Keratinocyte (primary cell): Measurements from ENCODE around the gene OR8D4. TPM values are rescaled to one million over a fixed set of nuclear protein-coding genes. Genes with fewer than 3 reads are reported as not detected.

Experiments used
- DNase-seq: peaks from one replicate; pipeline ENCODE4 v3.0.0-alpha.2; 2011; ENCODE audit warnings: low read depth, missing footprints, low spot score
- FAIRE-seq: peaks from 2 replicates; lab custom pipeline; 2011; peaks lifted over from hg19 to GRCh38; lab: Jason Lieb, UNC
- H2AFZ ChIP-seq: 2 replicates; pipeline ENCODE4 v1.6.0; 2012; ENCODE audit warnings: low read length, control low read depth, inconsistent platforms; ENCODE audit not compliant: control insufficient read depth
- H3K27ac ChIP-seq: 2 replicates; pipeline ENCODE4 v1.5.1; 2011; ENCODE audit warnings: low read length; ENCODE audit not compliant: control insufficient read depth, insufficient read depth
- H3K27me3 ChIP-seq: 3 replicates; pipeline ENCODE4 v1.6.0; 2011; ENCODE audit warnings: low read length; ENCODE audit not compliant: control insufficient read depth, insufficient read depth; ENCODE audit errors: extremely low read depth
- H3K36me3 ChIP-seq, 2 experiments: 2 replicates in 1 of 2; 3 replicates in 1 of 2; pipeline ENCODE4 v1.5.1; 2011; ENCODE audit warnings: low read length in 2 of 2, mild to moderate bottlenecking in 1 of 2; ENCODE audit not compliant: control insufficient read depth in 2 of 2, insufficient read depth in 2 of 2; ENCODE audit errors: extremely low read depth in 1 of 2
- H3K4me1 ChIP-seq: 3 replicates; pipeline ENCODE4 v1.5.1; 2011; ENCODE audit warnings: low read length; ENCODE audit not compliant: control insufficient read depth, insufficient read depth; ENCODE audit errors: extremely low read depth
- H3K4me2 ChIP-seq: 3 replicates; pipeline ENCODE4 v1.6.0; 2011; ENCODE audit warnings: low read depth, low read length; ENCODE audit not compliant: control insufficient read depth, insufficient read depth; ENCODE audit errors: extremely low read depth
- H3K4me3 ChIP-seq, 3 experiments: fragments of 200-600 bp in 1 of 3; sonication (generic) in 1 of 3; 2 replicates in 2 of 3; 3 replicates in 1 of 3; pipeline ENCODE4 v1.5.1; 2011 to 2016; ENCODE audit warnings: low read length in 3 of 3, mild to moderate bottlenecking in 3 of 3, control low read depth in 2 of 3, inconsistent platforms in 1 of 3, low read depth in 1 of 3, mixed read lengths in 1 of 3, mixed run types in 1 of 3, moderate library complexity in 1 of 3; ENCODE audit not compliant: control insufficient read depth in 2 of 3, insufficient read depth in 2 of 3; ENCODE audit errors: extremely low read depth in 1 of 3
- H3K79me2 ChIP-seq: 2 replicates; pipeline ENCODE4 v1.6.0; 2012; ENCODE audit warnings: low read length; ENCODE audit not compliant: control insufficient read depth, insufficient read depth
- H3K9ac ChIP-seq: 3 replicates; pipeline ENCODE4 v1.6.0; 2011; ENCODE audit warnings: low read length; ENCODE audit not compliant: control insufficient read depth, insufficient read depth; ENCODE audit errors: extremely low read depth
- H3K9me1 ChIP-seq: 3 replicates; pipeline ENCODE4 v1.6.0; 2011; ENCODE audit warnings: low read length; ENCODE audit not compliant: control insufficient read depth, insufficient read depth; ENCODE audit errors: extremely low read depth
- H3K9me3 ChIP-seq: 2 replicates; pipeline ENCODE4 v1.5.1; 2012; ENCODE audit warnings: low read depth, low read length; ENCODE audit not compliant: control insufficient read depth
- H4K20me1 ChIP-seq: 3 replicates; pipeline ENCODE4 v1.6.0; 2011; ENCODE audit warnings: low read length; ENCODE audit not compliant: control insufficient read depth, insufficient read depth; ENCODE audit errors: extremely low read depth
- EZH2 ChIP-seq: IDR thresholded peaks from one replicate; pipeline ENCODE4 v1.6.1; 2012; ENCODE audit warnings: inconsistent platforms, mild to moderate bottlenecking, low read length, moderate library complexity
- dilution Hi-C: fragments of 300-500 bp; cut with MboI; formaldehyde crosslinking; loops from one replicate; pipeline ENCODE4 v1.7.0; 2020; ENCODE audit warnings: low sequenced_read_pairs; ENCODE audit not compliant: extremely low pct_ligation_motif_present
- polyA plus RNA-seq, 5 experiments: library from polyadenylated mRNA; depleted of rRNA in 3 of 5; stranded (reverse) in 3 of 5; stranded (forward) in 1 of 5; unstranded in 1 of 5; fragments of >200 nt; gene quantifications; 1 replicate in 1 of 5; 2 replicates in 3 of 5; 3 replicates in 1 of 5; pipeline versions ENCODE4 v1.2.1 to v1.2.3, GENCODE V29; 2011 to 2012; ENCODE audit warnings: missing spikeins in 2 of 5, low read depth in 1 of 5, low replicate concordance in 1 of 5
- TF ChIP-seq, protein P1 (sequence below), 3 experiments: IDR thresholded peaks in 1 of 3; conservative IDR thresholded peaks in 1 of 3; optimal IDR thresholded peaks in 1 of 3; 2 replicates in 2 of 3; 3 replicates in 1 of 3; pipeline versions ENCODE3 to v1.5.1; 2011; ENCODE audit warnings: low read length in 3 of 3, mild to moderate bottlenecking in 3 of 3, moderate library complexity in 2 of 3, control low read depth in 1 of 3, inconsistent platforms in 1 of 3; ENCODE audit not compliant: insufficient read depth in 2 of 3; ENCODE audit errors: extremely low read depth in 1 of 3

The OR8D4 gene
- polyA plus RNA-seq, 1 donor (not counting 4 experiments of a cell fraction or from before 2014, with no cell fraction given) = not detected

DNA sequence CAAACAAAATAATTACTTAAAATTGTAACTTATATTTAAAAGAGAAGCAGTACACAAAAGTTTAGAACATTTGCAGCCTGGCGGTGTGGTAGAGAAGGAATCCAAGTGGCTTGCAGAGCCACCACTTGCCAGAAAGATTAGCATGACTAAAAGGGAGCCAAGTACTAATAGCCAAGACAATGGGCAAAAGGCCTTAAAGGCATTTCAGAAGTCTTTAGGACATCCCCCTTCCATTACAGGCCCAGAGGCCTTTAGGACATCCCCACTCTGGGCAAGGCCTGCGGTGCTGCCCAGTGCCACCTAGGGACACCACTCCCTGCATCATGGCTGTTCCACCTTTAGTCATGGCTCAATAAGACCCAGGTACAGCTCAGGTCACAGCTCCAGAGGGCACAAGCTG is 48.9 kb upstream of the OR8D4 start:
- no peaks in the 10 kb centered on the region for H3K9me3 ChIP-seq
- H3K4me2 ChIP-seq = no peak overlapping the region
- H3K4me1 ChIP-seq = no peaks in the 10 kb centered on the region
- H3K9ac ChIP-seq = no peak overlapping the region
- H3K79me2 ChIP-seq = no peaks in the 10 kb centered on the region
- H3K36me3 ChIP-seq = no peaks in the 10 kb centered on the region
- H3K27me3 ChIP-seq = no peaks in the 10 kb centered on the region
- dilution Hi-C loops = no loop called here
- H3K4me3 ChIP-seq = no peak overlapping the region
- no peak overlapping the region for H2AFZ ChIP-seq
- no peak overlapping the region for H3K27ac ChIP-seq
- TF ChIP-seq EZH2 = no peak
- TF ChIP-seq, protein P1, sequence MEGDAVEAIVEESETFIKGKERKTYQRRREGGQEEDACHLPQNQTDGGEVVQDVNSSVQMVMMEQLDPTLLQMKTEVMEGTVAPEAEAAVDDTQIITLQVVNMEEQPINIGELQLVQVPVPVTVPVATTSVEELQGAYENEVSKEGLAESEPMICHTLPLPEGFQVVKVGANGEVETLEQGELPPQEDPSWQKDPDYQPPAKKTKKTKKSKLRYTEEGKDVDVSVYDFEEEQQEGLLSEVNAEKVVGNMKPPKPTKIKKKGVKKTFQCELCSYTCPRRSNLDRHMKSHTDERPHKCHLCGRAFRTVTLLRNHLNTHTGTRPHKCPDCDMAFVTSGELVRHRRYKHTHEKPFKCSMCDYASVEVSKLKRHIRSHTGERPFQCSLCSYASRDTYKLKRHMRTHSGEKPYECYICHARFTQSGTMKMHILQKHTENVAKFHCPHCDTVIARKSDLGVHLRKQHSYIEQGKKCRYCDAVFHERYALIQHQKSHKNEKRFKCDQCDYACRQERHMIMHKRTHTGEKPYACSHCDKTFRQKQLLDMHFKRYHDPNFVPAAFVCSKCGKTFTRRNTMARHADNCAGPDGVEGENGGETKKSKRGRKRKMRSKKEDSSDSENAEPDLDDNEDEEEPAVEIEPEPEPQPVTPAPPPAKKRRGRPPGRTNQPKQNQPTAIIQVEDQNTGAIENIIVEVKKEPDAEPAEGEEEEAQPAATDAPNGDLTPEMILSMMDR (optimal IDR thresholded peaks at IDR 0.05 in 1 of 3, IDR thresholded peaks at IDR 0.05 in 1 of 3, conservative IDR thresholded peaks at IDR 0.05 in 1 of 3; ENCODE audit: extremely low read depth in 1 of 3, insufficient read depth in 2 of 3, low read length in 3 of 3) = no peak
- FAIRE-seq = no peak
- H4K20me1 ChIP-seq = no peaks in the 10 kb centered on the region
- H3K9me1 ChIP-seq = no peaks in the 10 kb centered on the region
- DNase-seq = no peak

GRCh38 chr11:123856444-123856843 is 45.5 kb upstream of the OR8D4 start:
- H3K4me2 ChIP-seq = no peak overlapping the region
- no peak overlapping the region for H3K9ac ChIP-seq
- no peaks in the 10 kb centered on the region for H3K9me3 ChIP-seq
- H3K9me1 ChIP-seq = no peaks in the 10 kb centered on the region
- H3K27ac ChIP-seq = no peak overlapping the region
- dilution Hi-C loops = no loop called here
- DNase-seq = no peak
- H3K36me3 ChIP-seq = no peaks in the 10 kb centered on the region
- FAIRE-seq = no peak
- no peak overlapping the region for H2AFZ ChIP-seq
- TF ChIP-seq, protein P1 (optimal IDR thresholded peaks at IDR 0.05 in 1 of 3, IDR thresholded peaks at IDR 0.05 in 1 of 3, conservative IDR thresholded peaks at IDR 0.05 in 1 of 3; ENCODE audit: extremely low read depth in 1 of 3, insufficient read depth in 2 of 3, low read length in 3 of 3) = no peak
- TF ChIP-seq EZH2 = no peak
- H3K27me3 ChIP-seq = no peaks in the 10 kb centered on the region
- H4K20me1 ChIP-seq = no peaks in the 10 kb centered on the region
- no peaks in the 10 kb centered on the region for H3K4me1 ChIP-seq
- H3K4me3 ChIP-seq = no peak overlapping the region
- H3K79me2 ChIP-seq = no peaks in the 10 kb centered on the region
